Keratinocyte (primary cell): ENCODE data around the gene RBBP8. TPM values are rescaled to one million over a fixed set of nuclear protein-coding genes. Genes with fewer than 3 reads are reported as not detected.
A peak's percentile ranks its signal among the peaks of the same experiment; 100 is the strongest.

Experiments used
- DNase-seq: peaks from one replicate; pipeline ENCODE4 v3.0.0-alpha.2; 2011; ENCODE audit warnings: low read depth, missing footprints, low spot score
- FAIRE-seq: peaks from 2 replicates; lab custom pipeline; 2011; peaks lifted over from hg19 to GRCh38; lab: Jason Lieb, UNC
- H2AFZ ChIP-seq: 2 replicates; pipeline ENCODE4 v1.6.0; 2012; ENCODE audit warnings: low read length, control low read depth, inconsistent platforms; ENCODE audit not compliant: control insufficient read depth
- H3K27ac ChIP-seq: 2 replicates; pipeline ENCODE4 v1.5.1; 2011; ENCODE audit warnings: low read length; ENCODE audit not compliant: control insufficient read depth, insufficient read depth
- H3K27me3 ChIP-seq: 3 replicates; pipeline ENCODE4 v1.6.0; 2011; ENCODE audit warnings: low read length; ENCODE audit not compliant: control insufficient read depth, insufficient read depth; ENCODE audit errors: extremely low read depth
- H3K36me3 ChIP-seq, 2 experiments: 2 replicates in 1 of 2; 3 replicates in 1 of 2; pipeline ENCODE4 v1.5.1; 2011; ENCODE audit warnings: low read length in 2 of 2, mild to moderate bottlenecking in 1 of 2; ENCODE audit not compliant: control insufficient read depth in 2 of 2, insufficient read depth in 2 of 2; ENCODE audit errors: extremely low read depth in 1 of 2
- H3K4me1 ChIP-seq: 3 replicates; pipeline ENCODE4 v1.5.1; 2011; ENCODE audit warnings: low read length; ENCODE audit not compliant: control insufficient read depth, insufficient read depth; ENCODE audit errors: extremely low read depth
- H3K4me2 ChIP-seq: 3 replicates; pipeline ENCODE4 v1.6.0; 2011; ENCODE audit warnings: low read depth, low read length; ENCODE audit not compliant: control insufficient read depth, insufficient read depth; ENCODE audit errors: extremely low read depth
- H3K4me3 ChIP-seq, 3 experiments: fragments of 200-600 bp in 1 of 3; sonication (generic) in 1 of 3; 2 replicates in 2 of 3; 3 replicates in 1 of 3; pipeline ENCODE4 v1.5.1; 2011 to 2016; ENCODE audit warnings: low read length in 3 of 3, mild to moderate bottlenecking in 3 of 3, control low read depth in 2 of 3, inconsistent platforms in 1 of 3, low read depth in 1 of 3, mixed read lengths in 1 of 3, mixed run types in 1 of 3, moderate library complexity in 1 of 3; ENCODE audit not compliant: control insufficient read depth in 2 of 3, insufficient read depth in 2 of 3; ENCODE audit errors: extremely low read depth in 1 of 3
- H3K79me2 ChIP-seq: 2 replicates; pipeline ENCODE4 v1.6.0; 2012; ENCODE audit warnings: low read length; ENCODE audit not compliant: control insufficient read depth, insufficient read depth
- H3K9ac ChIP-seq: 3 replicates; pipeline ENCODE4 v1.6.0; 2011; ENCODE audit warnings: low read length; ENCODE audit not compliant: control insufficient read depth, insufficient read depth; ENCODE audit errors: extremely low read depth
- H3K9me1 ChIP-seq: 3 replicates; pipeline ENCODE4 v1.6.0; 2011; ENCODE audit warnings: low read length; ENCODE audit not compliant: control insufficient read depth, insufficient read depth; ENCODE audit errors: extremely low read depth
- H3K9me3 ChIP-seq: 2 replicates; pipeline ENCODE4 v1.5.1; 2012; ENCODE audit warnings: low read depth, low read length; ENCODE audit not compliant: control insufficient read depth
- H4K20me1 ChIP-seq: 3 replicates; pipeline ENCODE4 v1.6.0; 2011; ENCODE audit warnings: low read length; ENCODE audit not compliant: control insufficient read depth, insufficient read depth; ENCODE audit errors: extremely low read depth
- CTCF ChIP-seq, 3 experiments: IDR thresholded peaks in 1 of 3; conservative IDR thresholded peaks in 1 of 3; optimal IDR thresholded peaks in 1 of 3; 2 replicates in 2 of 3; 3 replicates in 1 of 3; pipeline versions ENCODE3 to v1.5.1; 2011; ENCODE audit warnings: low read length in 3 of 3, mild to moderate bottlenecking in 3 of 3, moderate library complexity in 2 of 3, control low read depth in 1 of 3, inconsistent platforms in 1 of 3; ENCODE audit not compliant: insufficient read depth in 2 of 3; ENCODE audit errors: extremely low read depth in 1 of 3
- EZH2 ChIP-seq: IDR thresholded peaks from one replicate; pipeline ENCODE4 v1.6.1; 2012; ENCODE audit warnings: inconsistent platforms, mild to moderate bottlenecking, low read length, moderate library complexity
- dilution Hi-C: fragments of 300-500 bp; cut with MboI; formaldehyde crosslinking; loops from one replicate; pipeline ENCODE4 v1.7.0; 2020; ENCODE audit warnings: low sequenced_read_pairs; ENCODE audit not compliant: extremely low pct_ligation_motif_present
- polyA plus RNA-seq, 5 experiments: library from polyadenylated mRNA; depleted of rRNA in 3 of 5; stranded (reverse) in 3 of 5; stranded (forward) in 1 of 5; unstranded in 1 of 5; fragments of >200 nt; gene quantifications; 1 replicate in 1 of 5; 2 replicates in 3 of 5; 3 replicates in 1 of 5; pipeline versions ENCODE4 v1.2.1 to v1.2.3, GENCODE V29; 2011 to 2012; ENCODE audit warnings: missing spikeins in 2 of 5, low read depth in 1 of 5, low replicate concordance in 1 of 5

The RBBP8 gene
- polyA plus RNA-seq, 1 donor (not counting 4 experiments of a cell fraction or from before 2014, with no cell fraction given) = 169 TPM

DNA sequence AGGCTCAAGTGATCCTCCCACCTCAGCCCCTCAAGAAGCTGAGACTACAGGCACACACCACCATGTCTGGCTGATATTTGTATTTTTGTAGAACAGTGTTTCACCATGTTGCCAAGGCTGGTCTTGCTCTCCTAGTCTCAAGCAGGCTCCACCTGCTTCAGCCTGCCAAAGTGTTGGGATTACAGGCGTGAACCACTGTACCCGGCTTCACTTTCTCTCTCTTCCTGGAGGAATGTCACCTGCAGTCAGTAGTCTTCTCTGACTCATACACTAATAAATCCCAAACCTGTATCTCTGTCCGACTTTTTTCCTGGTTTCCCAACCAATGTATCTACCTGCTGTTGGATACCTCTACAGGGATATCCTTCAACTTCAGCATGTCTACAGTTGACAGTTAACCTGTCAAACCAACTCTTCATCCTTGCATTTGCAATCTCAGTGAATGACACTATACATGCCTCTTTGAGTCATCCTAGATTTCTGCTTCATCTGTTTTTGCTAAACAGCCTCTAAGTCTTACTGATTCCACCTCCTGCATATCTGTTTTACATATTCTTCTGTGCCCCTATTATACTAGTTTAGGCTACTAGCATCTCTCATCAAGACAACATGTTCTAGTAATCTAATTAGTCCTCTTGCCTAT is 54.5 kb downstream of the RBBP8 start:
- no peak for TF ChIP-seq EZH2
- no peak for TF ChIP-seq CTCF (optimal IDR thresholded peaks at IDR 0.05 in 1 of 3, IDR thresholded peaks at IDR 0.05 in 1 of 3, conservative IDR thresholded peaks at IDR 0.05 in 1 of 3; ENCODE audit: extremely low read depth in 1 of 3, insufficient read depth in 2 of 3, low read length in 3 of 3)

GRCh38 chr18:22988208-22988607 is 55.1 kb downstream of the RBBP8 start:
- peaks cover 21 to 46% of the 10 kb centered on the region in 2 experiments for H3K36me3 ChIP-seq
- DNase-seq = no peak
- no peaks in the 10 kb centered on the region for H3K9me1 ChIP-seq
- H3K79me2 ChIP-seq = peaks cover 2% of the 10 kb centered on the region
- no peak for TF ChIP-seq EZH2
- TF ChIP-seq CTCF (optimal IDR thresholded peaks at IDR 0.05 in 1 of 3, IDR thresholded peaks at IDR 0.05 in 1 of 3, conservative IDR thresholded peaks at IDR 0.05 in 1 of 3; ENCODE audit: extremely low read depth in 1 of 3, insufficient read depth in 2 of 3, low read length in 3 of 3) = no peak
- no peak overlapping the region for H3K27ac ChIP-seq
- H3K4me2 ChIP-seq = no peak overlapping the region
- peak; percentile 46 for FAIRE-seq
- H3K9me3 ChIP-seq = no peaks in the 10 kb centered on the region
- no peak overlapping the region for H3K4me3 ChIP-seq
- no peak overlapping the region for H2AFZ ChIP-seq
- no peaks in the 10 kb centered on the region for H4K20me1 ChIP-seq
- H3K9ac ChIP-seq = no peak overlapping the region
- dilution Hi-C loops = no loop called here
- no peaks in the 10 kb centered on the region for H3K4me1 ChIP-seq
- H3K27me3 ChIP-seq = no peaks in the 10 kb centered on the region

More for the DNA sequence above, 54.5 kb downstream of the RBBP8 start:
- dilution Hi-C loops = no loop called here
- Histone ChIP-seq H3K79me2 (peaks cover 2% of the 10 kb centered on the region), H3K4me2 (no peak overlapping the region), H3K9me3 (no peaks in the 10 kb centered on the region), H3K4me1 (no peaks in the 10 kb centered on the region), H3K4me3 (no peak overlapping the region), H3K9ac (no peak overlapping the region), H3K27ac (no peak overlapping the region), H4K20me1 (no peaks in the 10 kb centered on the region), H3K27me3 (no peaks in the 10 kb centered on the region), H3K9me1 (no peaks in the 10 kb centered on the region), H2AFZ (no peak overlapping the region), H3K36me3 (peaks cover 22 to 43% of the 10 kb centered on the region in 2 experiments)
- DNase-seq (no peak), FAIRE-seq (peak; percentile 57)
